Upper lobe of right lung (tissue), 1 donor: ENCODE measurements around the gene GNAL. TPM values are rescaled to one million over a fixed set of nuclear protein-coding genes. Genes with fewer than 3 reads are reported as not detected.
"Not testable (repeated sequence)": the region's sequence is repeated elsewhere in the genome, so short reads cannot be mapped to it uniquely, and the experiment has no call there.

ENCODE experiments used
- ATAC-seq: fragments of 200-7000 bp; cut with Tn5 transposase; one replicate; pipeline ENCODE4 v1.9.1; 2020; ENCODE audit warnings: mild to moderate bottlenecking, moderate library complexity
- DNase-seq: peaks from one replicate; pipeline ENCODE4 v3.0.0-alpha.2; 2020
- H3K27ac ChIP-seq: fragments of 200-600 bp; one replicate; pipeline ENCODE4 v1.8.0; 2022
- H3K27me3 ChIP-seq: fragments of 200-600 bp; one replicate; pipeline ENCODE4 v1.8.0; 2022; ENCODE audit warnings: mild to moderate bottlenecking
- H3K36me3 ChIP-seq: fragments of 200-600 bp; one replicate; pipeline ENCODE4 v1.8.0; 2022
- H3K4me1 ChIP-seq: fragments of 200-600 bp; one replicate; pipeline ENCODE4 v1.8.0; 2022
- H3K4me3 ChIP-seq: fragments of 200-600 bp; one replicate; pipeline ENCODE4 v1.8.0; 2022; ENCODE audit warnings: mild to moderate bottlenecking
- H3K9me3 ChIP-seq: fragments of 200-600 bp; one replicate; pipeline ENCODE4 v1.8.0; 2022
- intact Hi-C: fragments of 100-400 bp; cut with DNase I; formaldehyde crosslinking; loops from one replicate; pipeline ENCODE4 v1.11.0; 2022
- total RNA-seq: library from RNA; stranded (reverse); fragmentation: NEBNext Ultra II Directional; extraction: Animal tissue kit (Norgen Biotek cat#: 25700); gene quantifications from one replicate; pipeline ENCODE4 v1.2.1, GENCODE V29; 2021
- TF ChIP-seq, protein P1 (sequence below): fragments of 200-600 bp; IDR thresholded peaks from one replicate; pipeline ENCODE4 v1.8.0; 2022; ENCODE audit warnings: antibody characterized with exemption
- donor health status: DM: no; HTN: yes; CAD: no; lungs with severe emphysema.

Gene GNAL
- total RNA-seq, 1 donor from 2014 or later, result 4.3 TPM

DNA sequence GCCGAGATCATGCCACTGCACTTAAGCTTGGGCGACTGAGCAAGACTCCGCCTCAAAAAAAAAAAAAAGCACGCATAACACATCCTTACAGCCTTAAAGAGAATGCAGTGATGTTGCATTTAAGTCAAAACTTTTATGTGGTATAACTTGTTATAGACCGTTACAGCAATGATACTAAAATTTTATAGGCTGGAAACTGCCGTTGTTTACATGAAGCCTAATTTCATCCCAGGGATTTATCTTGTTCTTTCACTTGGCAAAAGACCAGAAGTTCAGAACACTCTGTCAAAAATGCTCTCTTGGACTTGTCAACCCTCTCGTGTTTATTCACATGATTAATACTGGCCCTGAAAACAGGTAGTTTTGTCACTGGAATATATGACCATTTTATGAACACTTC lies 7.4 kb downstream of the GNAL start:
- intact Hi-C loops, result no loop called here
- no peak overlapping the region for H3K4me3 ChIP-seq
- ATAC-seq, result no peak
- no peaks in the 10 kb centered on the region for H3K27me3 ChIP-seq
- no peak overlapping the region for H3K27ac ChIP-seq
- H3K9me3 ChIP-seq, result no peaks in the 10 kb centered on the region
- DNase-seq, result no peak
- H3K36me3 ChIP-seq, result no peaks in the 10 kb centered on the region
- TF ChIP-seq, protein P1, sequence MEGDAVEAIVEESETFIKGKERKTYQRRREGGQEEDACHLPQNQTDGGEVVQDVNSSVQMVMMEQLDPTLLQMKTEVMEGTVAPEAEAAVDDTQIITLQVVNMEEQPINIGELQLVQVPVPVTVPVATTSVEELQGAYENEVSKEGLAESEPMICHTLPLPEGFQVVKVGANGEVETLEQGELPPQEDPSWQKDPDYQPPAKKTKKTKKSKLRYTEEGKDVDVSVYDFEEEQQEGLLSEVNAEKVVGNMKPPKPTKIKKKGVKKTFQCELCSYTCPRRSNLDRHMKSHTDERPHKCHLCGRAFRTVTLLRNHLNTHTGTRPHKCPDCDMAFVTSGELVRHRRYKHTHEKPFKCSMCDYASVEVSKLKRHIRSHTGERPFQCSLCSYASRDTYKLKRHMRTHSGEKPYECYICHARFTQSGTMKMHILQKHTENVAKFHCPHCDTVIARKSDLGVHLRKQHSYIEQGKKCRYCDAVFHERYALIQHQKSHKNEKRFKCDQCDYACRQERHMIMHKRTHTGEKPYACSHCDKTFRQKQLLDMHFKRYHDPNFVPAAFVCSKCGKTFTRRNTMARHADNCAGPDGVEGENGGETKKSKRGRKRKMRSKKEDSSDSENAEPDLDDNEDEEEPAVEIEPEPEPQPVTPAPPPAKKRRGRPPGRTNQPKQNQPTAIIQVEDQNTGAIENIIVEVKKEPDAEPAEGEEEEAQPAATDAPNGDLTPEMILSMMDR, result no peak
- H3K4me1 ChIP-seq, result no peaks in the 10 kb centered on the region

DNA sequence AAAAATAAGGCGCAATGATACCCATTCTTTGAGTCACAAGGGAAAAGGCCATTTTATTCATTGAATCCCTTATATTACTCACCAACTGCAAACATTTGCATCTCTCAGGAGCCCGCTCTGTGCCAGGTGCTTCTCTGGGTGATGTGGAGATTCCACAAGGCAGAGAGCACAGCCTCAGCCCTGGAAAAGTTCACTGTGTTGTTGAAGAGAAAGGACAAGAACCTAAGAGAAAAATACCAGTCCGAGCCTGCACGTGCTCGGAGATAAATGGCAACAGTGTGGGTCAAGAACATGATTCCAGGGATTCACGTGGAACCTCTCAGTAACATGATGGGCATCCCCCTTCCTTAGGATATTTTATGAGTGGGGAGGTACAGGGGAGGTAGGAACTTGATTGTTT lies 11.8 kb downstream of the GNAL start:
- Histone ChIP-seq H3K9me3 (no peaks in the 10 kb centered on the region), H3K27me3 (no peaks in the 10 kb centered on the region), H3K4me1 (no peaks in the 10 kb centered on the region), H3K27ac (no peak overlapping the region), H3K36me3 (no peaks in the 10 kb centered on the region), H3K4me3 (no peak overlapping the region)
- no peak for ATAC-seq
- intact Hi-C loops, result no loop called here
- no peak for DNase-seq
- TF ChIP-seq, protein P1, result no peak

DNA sequence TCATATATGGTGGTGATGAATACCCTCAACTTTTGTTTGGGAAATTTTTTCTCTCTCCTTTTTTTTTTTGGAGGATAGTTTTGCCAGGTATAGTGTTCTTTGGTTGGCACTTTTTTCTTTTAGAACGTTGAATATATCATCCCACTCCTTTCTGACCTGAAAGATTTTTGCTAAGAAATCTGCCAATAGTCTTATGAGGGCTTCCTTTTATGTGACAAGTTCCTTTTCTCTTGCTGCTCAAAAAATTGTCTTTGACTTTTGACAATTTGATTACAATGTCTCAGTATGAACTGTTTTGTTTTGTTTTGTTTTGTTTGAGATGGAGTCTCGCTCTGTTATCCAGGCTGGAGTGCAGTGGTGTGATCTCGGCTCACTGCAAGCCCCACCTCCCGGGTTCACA lies 21.5 kb downstream of the GNAL start:
- H3K4me1 ChIP-seq, result no peaks in the 10 kb centered on the region
- no peak overlapping the region for H3K27ac ChIP-seq
- H3K4me3 ChIP-seq, result no peak overlapping the region
- intact Hi-C loops, result no loop called here
- H3K36me3 ChIP-seq, result no peaks in the 10 kb centered on the region
- TF ChIP-seq, protein P1, result no peak
- DNase-seq, result no peak
- no peaks in the 10 kb centered on the region for H3K9me3 ChIP-seq
- ATAC-seq, result no peak
- no peaks in the 10 kb centered on the region for H3K27me3 ChIP-seq

DNA sequence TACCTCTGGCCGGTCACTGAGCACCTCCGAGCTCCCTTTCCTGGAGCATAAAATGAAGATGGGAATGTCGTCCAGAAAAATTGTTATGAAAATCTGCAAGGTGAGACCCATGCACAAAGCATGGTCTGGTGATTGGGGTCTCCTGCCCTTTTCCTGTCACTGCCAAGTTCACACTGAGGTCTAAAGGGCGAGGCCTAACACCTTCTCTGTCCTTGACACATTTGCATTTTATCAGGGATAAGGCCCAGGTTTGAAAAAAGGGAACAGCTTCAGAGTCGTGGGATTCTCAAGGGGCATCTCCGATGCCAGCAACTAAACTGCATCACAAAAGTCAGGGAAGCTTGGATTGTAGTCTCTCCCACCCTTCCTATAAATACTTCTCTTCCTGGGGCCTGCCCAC lies 24.7 kb downstream of the GNAL start:
- intact Hi-C loops, result no loop called here
- Histone ChIP-seq H3K4me1 (no peaks in the 10 kb centered on the region), H3K4me3 (no peak overlapping the region), H3K27ac (no peak overlapping the region), H3K27me3 (no peaks in the 10 kb centered on the region), H3K9me3 (no peaks in the 10 kb centered on the region), H3K36me3 (no peaks in the 10 kb centered on the region)
- no peak for ATAC-seq
- DNase-seq, result no peak
- TF ChIP-seq, protein P1, result no peak

DNA sequence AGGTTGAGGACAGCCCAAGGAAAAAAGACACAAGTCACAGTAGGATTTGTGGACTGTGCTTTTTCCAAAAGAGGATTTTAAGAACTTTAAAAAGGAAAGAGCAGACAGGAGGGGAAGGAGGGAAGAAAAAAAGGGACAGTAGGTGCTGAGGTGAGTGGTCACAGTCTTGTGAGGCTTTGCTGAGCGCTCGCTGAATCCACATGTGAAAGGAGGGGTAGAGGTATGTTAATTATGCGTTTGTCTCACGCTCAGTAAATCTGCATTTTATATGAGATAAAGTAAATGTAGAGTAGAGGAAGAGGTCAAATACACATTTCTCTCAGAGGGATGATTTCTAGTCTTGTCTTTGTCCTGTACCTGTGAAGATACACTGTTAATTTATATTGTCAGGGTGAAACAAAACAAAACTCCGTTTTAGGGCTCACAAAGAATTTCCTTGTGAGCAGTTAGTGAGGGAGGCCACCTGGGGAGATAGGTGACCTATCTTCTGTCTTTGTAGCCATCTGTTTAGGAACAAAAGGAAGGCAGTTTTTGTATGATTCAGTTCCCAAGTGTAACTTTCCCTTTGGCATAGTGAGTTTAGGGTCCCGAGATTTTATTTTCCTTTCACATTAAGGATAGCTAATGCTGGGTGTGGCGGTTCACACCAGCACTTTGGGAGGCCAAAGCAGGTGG lies 25.3 kb downstream of the GNAL start:
- H3K27me3 ChIP-seq, result no peaks in the 10 kb centered on the region
- no peak for ATAC-seq
- TF ChIP-seq, protein P1, result no peak
- DNase-seq, result no peak
- no peak overlapping the region for H3K4me3 ChIP-seq
- no peaks in the 10 kb centered on the region for H3K36me3 ChIP-seq
- intact Hi-C loops, result no loop called here
- H3K4me1 ChIP-seq, result no peaks in the 10 kb centered on the region
- H3K9me3 ChIP-seq, result no peaks in the 10 kb centered on the region
- H3K27ac ChIP-seq, result no peak overlapping the region

DNA sequence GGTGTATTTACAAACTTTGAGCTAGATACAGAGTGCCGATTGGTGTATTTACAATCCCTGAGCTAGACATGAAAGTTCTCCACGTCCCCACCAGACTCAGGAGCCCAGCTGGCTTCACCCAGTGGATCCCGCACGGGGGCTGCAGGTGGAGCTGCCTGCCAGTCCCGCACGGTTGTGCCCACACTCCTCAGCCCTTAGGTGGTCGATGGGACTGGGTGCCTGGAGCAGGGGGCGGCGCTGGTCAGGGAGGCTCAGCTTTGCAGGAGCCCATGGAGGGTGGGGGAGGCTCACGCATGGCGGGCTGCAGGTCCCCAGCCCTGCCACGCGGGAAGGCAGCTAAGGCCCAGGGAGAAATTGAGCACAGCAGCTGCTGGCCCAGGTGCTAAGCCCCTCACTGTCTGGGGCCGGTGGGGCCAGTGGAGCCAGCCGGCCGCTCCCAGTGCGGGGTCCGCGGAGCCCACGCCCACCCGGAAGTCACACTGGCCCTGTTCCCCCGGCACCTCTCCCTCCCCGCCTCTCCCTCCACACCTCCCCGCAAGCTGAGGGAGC lies 27.8 kb downstream of the GNAL start:
- DNase-seq, H3K9me3 ChIP-seq, H3K27me3 ChIP-seq, H3K4me1 ChIP-seq, H3K4me3 ChIP-seq, H3K27ac ChIP-seq, H3K36me3 ChIP-seq, intact Hi-C loops, ATAC-seq: not testable (repeated sequence)
